ENCODE measurements around the gene SND1.

GRCh38 chr7:127899411-127899810 lies 247.4 kb downstream of the SND1 start:
- TF ChIP-seq EP300 (IDR thresholded peaks at IDR 0.05): no peak
- no peak for TF ChIP-seq CTCF (IDR thresholded peaks at IDR 0.05)
